Measurements from ENCODE around the gene HLCS.

HLCS gene

DNA sequence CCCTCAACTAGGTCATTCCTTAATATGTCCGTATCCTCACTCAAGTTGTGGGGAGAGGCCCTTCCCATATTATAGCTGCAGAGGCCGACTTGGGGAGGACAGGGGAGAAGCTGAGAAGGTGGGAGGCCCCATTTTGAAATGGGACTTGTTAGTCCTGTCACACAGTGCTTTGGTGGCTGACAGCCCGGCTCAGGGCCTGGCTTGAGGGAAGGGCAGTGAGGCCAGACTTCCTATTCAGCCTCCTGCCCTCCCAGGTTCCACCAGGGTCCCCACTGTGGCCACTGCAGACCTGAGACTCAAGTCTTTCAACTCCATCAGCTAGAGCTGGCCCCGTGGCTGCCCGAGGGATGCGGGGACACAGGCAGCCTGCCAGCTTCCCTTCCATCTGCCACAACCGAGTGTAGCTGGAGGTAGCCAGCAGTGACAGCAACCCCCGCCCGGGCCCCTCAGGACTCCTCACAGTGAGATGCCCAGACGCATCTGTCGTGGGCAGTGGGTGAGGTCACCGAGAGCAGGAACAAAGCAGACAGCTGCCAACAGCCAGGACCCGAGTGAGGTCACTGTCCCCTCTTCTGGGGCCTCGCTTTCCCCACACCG lies 230.6 kb downstream of the HLCS start:
- DNase-seq, result no peak

DNA sequence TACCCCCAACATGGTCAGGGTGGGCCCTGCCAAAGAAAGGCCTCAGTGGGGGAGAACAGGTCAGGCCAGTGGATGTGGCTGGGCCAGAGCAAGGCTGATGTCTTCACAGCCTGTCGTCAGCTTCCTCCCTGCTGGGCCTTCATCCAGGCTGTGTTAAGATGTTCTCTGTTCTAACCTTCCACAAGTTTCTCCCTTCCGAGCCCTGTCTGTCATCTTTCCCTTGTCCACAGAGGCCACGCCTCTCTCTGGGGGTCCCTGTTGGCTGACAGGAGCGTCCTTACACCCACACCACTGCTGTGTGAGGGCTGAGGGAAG lies 231.3 kb downstream of the HLCS start:
- no peak for DNase-seq

DNA sequence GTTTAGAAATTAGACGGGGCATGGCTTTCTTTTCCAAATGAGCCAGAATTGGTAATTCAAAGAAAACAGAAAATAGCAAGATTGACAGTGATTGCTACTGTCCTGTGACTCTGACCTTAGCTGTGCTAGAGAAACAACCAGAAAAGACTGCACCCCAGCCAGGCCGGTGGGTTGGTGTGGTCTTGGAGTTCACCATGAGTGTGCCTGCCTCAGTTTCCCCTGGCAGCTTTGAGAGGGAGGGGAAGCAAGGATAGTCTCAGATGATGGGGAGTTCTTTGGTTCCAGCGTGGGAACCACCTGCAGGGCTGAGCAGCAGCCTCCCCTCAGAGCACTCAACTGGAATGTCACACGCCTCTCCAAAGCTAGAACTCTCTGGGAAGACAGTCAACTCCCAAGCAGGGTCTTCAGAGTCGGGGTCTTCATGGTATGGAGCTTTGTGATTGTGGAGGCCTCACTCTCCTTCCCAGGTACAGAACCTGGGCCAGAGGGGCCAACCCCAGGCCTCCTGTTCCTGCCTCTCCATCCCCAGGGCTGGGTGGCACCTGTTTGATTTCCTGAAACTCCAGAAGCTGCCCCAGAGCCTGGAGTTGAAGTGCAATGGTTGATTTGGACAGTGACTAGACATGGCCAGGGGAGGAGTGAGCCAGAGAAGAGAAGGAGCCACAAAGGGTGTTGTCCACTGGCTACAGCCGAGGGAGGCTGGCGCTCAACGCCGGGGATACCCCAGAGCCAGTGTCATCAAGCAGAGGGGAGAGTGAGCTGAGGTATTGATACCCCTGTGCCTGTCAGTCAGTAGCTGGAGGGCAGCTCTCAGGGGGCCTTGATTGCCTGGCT lies 231.9 kb downstream of the HLCS start:
- DNase-seq, result no peak

DNA sequence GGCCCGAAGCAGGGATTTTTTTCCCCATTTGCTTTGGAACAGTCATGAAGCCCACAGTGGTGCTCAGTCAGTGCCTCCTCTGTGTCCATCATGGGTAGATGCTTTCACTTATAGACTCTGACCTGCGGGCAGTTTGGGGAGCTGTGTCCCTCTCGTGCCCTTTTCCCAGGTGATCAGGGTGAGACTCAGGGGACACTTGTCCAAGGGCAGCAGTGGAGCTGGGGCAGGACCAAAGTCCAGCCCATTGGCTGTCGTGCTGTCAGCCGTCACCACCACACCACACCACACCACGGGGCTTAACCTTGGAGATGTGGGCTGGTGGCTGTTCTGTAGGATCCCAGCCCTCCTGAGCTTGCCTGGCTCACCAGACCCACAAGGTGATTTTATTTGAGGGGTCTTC lies 232.6 kb downstream of the HLCS start:
- DNase-seq, result no peak

DNA sequence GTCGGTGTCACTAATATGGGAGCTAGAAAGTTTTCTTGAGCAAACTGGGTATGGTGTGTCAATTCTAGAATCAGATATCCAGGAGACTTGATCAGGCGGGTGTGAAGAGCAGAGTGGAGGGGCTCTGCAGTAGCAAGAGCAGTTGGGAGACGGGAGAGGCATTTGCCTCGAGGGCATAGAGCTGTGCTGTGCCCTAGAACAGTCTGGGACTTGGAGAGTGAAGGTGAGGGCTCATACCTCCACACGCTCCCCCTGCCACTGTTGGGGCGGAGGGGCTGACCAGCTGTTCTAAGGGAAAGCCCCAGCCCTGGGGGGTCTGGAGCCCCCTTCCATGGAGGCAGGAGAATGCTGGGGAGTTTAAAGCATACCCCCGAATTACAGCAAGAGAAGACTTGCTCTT lies 233.7 kb downstream of the HLCS start:
- DNase-seq, result no peak

DNA sequence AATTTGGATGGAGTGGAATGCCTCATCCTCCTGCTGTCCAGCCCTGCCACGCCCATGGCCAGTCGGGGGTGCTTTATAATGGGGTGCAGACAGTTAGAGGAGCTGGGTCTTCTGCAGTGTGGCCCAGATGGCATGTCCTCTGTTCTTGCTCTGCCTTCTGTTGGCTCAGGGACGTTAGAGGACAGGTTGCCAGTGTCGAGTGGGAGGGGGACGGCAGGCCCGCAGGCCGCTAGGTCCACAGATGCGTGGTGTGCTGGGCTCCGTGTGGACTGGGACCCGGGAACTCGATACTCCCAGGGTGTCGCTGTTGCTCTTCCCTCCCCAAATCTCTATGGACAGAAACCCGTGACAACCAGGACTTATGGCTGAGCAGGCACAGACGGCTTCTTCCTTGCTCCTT lies 234.3 kb downstream of the HLCS start:
- no peak for DNase-seq

DNA sequence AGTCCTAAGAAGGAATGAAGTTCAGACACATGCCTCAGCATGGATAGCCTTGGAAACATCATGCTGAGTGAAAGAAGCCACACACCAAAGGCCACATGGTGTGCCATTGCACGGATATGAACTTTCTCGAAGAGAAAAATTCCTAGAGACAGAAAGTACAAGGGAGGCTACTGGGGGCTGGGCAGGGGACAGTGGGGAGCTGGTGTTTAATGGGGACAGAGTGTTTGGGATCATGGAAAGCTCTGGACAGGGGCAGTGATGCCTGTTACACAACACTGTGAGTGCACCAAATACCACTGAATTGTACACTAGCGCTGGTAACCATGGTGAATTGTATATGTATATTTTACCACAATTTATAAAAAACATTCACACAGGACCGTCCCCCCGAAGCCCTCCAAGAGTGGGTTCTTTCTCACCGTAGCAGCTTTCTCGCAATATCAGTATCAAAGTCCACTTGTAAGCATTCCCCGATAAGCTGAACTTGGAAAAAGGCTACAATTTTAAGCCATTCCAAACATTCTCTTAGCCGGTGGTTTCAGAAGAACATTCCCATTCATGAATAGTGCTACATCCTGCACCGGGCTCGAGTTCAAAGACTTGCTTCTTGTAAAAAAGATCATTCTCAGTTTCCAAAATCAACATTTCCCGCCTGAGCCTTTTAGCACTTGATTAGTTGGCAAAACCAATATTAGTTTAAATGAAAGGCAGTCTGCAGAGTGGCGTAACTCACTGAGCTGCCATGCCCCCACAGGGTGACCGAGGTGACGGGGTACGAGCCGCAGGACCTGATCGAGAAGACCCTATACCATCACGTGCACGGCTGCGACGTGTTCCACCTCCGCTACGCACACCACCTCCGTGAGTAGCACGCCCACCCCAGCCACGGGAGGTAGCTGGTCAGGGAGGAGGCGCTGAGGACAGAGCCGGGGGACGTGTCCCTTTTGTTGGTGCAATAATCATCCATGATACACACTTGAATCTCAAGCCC lies 235.9 kb downstream of the HLCS start:
- no peak for DNase-seq

DNA sequence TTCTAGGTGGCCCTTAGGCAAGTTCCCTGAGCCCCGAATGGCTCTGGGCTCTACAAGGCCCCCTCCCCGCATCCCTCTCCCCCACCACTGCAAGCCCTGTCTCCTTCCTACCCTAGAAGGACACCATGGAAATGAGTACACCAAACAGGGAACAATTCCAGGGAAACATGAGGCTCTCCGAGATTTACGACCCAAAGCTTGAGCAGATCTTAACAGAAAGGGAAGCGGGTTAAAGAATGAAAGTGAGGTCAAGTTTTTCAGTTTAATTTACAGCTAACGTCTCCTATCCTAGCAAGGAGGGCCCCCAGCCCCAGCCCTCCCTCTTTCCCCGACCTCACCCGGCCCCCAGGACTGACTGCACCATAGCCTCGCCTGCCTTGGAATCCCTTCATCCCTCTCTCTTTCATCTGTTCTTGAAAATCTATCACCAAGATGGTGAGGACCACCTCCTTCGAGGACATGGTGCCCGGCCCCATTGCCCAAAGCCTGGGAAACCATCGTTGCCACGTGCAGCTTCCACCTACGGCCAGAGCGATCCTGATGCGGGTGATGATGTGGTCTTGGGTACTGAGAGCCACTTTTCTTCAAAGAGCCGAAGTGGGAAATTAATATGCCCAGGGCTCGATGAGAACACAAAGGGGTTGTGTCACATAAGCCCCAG lies 237.0 kb downstream of the HLCS start:
- no peak for DNase-seq

DNA sequence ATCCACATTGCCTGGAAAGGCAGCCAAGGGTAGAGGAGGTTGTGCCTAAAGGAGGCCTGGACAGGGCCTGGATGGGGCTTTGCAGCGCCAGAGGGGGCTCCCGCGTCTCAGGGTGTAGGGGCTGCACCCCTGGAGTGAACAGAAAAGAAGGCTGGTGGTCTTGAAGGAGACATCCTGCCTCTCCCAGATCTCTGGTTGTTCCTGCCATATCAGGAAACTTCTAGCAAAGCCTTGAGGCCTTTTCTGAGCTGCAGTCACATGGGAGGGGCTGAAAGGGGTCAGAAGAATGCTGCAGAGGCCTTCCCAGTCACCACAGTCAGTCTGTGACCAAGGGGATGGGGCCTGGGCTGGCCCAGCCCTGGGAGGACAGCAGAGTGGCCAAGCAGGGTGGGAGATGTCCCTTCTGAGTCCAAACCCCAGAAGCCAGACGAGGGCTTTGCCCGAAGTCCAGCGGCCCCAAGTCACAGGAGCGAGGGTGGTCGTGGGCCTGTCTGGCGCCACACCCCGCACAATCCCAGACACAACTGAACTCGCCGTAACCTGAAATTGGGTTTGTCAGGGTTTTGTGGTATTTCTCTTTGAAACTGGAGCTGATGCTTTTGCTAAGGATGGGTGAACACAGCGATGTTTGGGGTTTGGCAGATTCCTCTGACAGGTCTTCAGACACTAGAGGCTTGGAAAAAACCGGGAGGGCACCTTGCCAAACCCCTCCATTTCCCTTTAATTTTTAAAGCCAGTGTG lies 237.9 kb downstream of the HLCS start:
- DNase-seq, result no peak

DNA sequence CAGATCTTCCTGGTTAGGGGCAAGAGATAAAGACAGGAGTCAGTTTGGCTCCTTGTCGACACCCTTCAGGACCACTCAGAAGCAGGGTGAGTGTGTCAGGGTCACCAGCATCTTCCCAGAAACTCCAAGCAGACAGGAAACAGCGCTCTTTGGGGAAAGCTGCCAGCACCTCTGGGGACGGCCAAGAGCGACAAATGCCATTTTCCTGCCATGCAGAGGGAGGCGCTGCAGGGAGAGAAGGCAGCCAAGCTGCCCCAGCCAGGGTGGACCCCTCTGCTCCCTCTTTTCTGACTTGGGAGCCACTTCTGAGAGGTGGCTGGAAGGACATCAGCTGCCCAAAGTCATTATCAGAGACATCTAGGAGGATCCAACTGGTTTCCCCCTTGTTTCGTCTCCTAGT lies 238.6 kb downstream of the HLCS start:
- DNase-seq, result no peak

DNA sequence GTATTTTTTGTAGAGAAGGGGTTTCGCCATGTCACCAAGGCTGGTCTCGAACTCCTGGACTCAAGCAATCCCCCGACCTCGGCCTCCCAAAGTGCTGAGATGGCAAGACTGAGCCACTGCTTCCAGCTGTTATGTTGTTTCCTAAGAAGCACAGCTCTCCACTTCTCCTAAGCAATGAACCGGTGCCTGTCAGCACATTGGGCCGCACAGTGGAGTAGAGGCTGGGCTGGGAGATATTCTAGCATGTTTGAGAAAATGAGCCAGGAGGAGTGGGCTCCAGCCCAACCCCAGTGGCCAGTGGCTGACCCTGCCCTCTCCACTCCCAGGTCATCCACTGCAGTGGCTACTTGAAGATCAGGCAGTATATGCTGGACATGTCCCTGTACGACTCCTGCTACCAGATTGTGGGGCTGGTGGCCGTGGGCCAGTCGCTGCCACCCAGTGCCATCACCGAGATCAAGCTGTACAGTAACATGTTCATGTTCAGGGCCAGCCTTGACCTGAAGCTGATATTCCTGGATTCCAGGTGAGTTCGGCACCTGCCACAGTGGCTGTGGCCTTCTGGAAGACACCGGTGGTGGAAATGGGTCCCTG lies 240.6 kb downstream of the HLCS start:
- no peak for DNase-seq

DNA sequence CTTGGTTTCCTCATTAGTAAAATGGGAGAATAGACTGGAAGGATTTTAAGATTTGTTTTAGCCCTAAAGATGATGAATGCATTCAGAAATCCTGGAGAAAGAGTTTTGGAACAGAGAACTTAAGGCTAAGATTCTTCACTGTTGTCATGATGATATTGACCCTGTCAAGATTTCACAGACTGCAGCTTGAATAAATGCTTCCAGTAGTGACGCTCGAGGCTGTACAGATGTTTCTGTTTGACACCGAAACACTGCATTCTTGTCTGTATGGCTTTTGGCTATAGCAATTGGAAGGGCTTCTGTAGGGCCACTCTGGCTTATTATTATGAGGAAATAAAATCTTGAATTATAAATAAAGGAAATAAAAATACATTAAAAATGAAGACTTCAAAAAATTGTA lies 241.8 kb downstream of the HLCS start:
- DNase-seq, result no peak

DNA sequence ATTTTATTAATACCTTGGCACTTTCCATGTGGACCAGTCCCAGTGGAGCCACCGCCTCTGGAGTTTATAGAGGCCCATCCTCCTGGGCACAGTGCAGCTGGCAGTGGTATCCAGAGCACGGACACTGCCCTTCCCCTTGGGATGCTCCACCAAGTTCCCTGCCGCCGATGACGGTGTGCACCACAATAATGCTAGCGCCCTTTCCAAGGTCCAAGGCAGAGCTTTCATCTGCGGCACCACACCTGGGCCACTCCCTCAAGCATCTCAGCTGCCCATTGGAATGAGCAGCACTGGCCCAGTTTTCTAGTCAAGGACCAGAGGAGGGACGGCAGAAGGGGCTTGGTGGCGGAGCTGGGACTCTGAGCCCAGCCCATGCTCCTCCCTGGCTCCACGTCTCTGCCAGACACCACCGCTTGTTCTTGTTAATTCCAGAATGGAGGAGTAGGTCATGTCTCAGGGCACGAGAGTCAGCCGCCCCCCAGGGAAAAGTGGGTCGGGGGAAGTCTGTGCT lies 243.0 kb downstream of the HLCS start:
- no peak for DNase-seq

DNA sequence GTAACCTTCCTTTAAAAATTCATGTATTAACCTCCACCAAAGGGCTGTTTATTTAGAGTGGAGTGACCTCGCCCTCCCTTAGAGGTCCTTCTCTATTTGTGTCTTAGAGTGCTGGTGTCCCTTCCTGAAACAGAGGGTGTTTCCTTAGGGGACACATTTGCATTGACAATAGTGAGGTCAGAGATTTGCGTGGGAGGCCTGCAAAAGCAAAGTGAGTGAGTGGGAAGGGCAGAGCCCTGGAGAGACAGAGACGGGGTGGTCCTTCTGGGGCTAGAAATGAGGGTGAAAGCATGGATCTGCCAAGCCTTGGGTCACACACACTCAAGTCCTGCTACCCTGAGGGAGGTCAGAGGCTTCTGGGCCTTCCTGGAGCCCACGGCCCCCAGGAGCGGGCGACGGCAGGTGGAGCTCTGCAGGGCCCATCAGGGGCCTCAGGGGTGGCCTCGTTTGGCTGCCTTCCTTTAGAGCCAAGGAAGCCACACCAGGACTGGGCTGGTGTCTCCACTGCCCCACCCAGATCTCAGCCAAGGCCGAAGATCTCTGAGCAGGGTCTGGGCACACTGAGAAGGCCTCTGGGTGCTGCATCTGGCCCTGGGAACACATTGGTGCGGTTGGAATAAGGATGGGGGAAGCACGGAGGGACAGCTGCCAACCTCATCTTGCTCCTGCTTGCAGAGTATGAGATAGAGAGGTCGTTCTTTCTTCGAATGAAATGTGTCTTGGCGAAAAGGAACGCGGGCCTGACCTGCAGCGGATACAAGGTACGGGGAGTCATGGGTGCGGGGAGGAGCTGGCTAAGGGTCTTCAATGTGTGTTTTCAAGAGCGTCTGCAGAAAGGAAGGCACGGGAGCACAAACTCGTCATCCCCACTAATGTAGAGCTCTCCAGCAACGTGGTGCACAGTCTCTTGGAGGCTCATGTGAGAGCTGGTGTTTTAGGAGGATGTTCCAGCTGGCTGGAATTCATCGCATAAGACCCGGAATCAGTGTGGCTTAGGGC lies 243.8 kb downstream of the HLCS start:
- DNase-seq, result no peak

DNA sequence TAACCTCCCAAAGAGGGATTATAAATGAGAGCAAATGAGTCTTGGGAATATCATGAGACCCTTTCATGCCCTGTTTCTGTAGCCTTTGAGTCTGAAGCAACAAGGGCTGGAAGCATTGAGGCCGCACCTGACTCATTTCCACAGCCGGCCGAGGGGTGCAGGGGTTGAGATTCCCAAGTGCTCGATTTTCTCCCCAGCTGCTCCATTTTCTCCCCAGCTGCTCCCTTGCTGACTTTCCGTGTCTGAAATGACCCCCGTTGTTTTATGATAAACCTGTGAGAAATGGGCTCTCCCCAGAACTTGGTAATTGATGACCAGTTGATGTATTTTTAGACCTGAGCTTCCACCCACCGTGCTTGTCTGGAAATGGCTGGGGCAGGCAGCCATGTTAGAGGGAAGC lies 244.7 kb downstream of the HLCS start:
- no peak for DNase-seq

DNA sequence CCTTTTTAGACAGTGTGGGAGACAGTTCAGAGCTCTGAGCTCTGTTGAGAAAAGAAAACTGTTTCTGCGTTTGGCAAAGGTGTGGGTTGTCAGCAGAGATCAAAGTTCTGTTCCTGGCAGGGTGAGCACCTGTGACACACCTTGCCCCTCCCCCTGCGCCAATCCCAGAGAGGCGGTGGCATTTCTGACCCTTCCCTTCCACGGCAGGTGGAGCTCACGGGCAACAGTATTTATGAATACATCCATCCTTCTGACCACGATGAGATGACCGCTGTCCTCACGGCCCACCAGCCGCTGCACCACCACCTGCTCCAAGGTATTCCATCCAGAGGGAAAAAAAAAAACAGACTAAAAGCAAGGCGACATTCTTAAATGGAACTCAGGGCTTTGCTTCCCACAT lies 246.9 kb downstream of the HLCS start:
- no peak for DNase-seq

DNA sequence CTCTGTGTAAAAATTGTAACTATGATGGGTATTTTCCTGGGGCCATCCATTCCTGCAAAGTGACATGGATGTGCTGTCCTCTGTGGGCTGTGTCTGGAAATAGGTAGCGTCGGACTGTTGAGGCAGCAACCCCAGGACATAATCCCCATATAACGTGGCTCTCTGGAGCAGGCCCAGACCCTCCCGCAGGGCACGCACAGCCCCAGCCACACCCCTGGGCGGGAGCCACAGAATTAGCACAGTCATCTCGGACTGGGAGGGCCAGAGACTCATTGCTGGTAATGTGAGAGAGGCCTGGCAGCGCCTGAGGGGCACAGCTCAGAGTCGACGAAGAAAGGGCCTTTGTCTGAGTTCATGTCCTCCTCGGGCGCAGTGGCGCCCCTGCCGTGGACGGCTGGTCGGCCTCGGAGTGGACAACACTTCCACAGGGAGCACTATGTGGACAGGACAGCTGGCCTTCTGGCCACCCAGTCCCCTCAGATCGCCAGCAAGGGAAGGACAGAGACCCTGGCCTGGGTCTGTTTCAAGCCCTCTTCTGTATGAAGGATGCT lies 247.4 kb downstream of the HLCS start:
- DNase-seq, result no peak

DNA sequence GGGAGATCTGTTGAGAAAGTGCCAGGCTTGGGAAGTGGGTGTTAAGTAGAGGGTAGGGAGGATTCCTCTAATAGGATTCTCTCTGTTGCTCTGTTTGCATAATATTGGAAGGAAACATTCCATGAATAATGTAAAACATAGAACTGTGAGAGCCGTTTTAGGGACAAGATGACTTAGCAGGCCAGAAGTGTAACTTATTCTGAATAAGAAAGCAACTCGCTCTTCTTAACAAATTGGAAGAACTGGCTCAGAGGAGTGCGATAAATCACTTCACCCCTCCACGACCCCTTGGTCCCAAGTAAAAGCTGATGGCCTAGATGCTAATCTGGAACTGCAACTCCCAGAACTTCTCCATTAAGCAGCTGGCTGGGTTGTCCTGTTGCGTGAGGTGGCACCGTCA lies 248.5 kb downstream of the HLCS start:
- no peak for DNase-seq

DNA sequence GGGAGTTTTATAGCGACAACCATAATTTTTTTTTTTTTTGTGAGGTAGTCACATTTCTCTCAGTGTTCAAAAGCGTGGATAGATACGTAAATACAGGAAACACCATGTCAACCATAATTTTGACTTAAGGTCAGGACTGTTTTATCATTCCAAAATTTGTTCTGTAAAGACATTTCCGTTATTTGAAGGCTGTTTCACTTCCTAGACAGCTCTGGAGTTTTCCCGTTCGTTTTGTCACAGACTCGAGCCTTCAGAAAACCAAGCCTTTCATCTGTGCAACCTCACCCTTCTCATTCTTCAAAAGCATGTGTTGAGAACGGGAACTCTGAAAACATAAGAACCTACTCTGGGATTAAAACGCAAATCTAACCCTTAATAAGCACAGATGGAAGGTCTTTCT lies 249.6 kb downstream of the HLCS start:
- DNase-seq, result no peak

DNA sequence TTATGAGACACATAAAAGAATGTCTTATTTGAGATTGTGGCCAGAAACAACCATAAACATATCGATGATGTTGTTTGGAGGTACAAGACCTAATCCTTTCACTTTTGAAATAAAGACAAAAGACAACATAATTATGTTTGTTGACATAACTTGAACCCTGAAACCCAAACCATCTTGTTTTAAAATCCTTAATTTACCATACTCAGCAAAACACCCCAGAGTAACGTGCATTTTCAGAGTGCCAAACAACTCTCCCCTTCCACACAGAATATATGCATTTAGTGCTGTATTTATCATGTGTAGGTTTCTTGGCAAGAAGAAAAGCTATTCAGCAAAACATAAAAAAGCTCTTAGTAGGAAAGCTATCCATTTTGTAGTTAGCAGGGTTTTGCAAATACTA lies 250.1 kb downstream of the HLCS start:
- no peak for DNase-seq

All from stimulated activated naive CD4-positive, alpha-beta T cell (primary cell).